Effector CD8-positive, alpha-beta T cell (primary cell): ENCODE data around the gene SPATA16.
"Not testable (repeated sequence)": the region's sequence is repeated elsewhere in the genome, so short reads cannot be mapped to it uniquely, and the experiment has no call there.

Source experiments
- DNase-seq: peaks from one replicate; lab custom pipeline; 2025; lab: John Stamatoyannopoulos, UW
- total RNA-seq, 4 experiments: gene quantifications; one replicate each; lab custom pipeline; 2026; lab: John Stamatoyannopoulos, UW

Gene SPATA16, protein sequence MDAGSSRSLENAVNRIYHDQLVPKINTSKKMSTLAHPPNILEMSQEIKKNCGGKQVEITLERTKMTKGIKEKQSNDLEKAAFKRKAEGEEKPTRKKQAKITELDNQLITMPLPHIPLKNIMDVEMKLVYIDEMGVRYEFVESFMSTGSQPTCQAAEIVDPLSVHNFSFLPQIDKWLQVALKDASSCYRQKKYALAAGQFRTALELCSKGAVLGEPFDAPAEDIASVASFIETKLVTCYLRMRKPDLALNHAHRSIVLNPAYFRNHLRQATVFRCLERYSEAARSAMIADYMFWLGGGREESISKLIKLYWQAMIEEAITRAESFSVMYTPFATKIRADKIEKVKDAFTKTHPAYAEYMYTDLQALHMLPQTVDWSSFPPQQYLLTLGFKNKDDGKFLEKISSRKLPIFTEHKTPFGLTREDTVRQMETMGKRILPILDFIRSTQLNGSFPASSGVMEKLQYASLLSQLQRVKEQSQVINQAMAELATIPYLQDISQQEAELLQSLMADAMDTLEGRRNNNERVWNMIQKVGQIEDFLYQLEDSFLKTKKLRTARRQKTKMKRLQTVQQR
- 0 reads per million in 4 experiments for total RNA-seq

DNA sequence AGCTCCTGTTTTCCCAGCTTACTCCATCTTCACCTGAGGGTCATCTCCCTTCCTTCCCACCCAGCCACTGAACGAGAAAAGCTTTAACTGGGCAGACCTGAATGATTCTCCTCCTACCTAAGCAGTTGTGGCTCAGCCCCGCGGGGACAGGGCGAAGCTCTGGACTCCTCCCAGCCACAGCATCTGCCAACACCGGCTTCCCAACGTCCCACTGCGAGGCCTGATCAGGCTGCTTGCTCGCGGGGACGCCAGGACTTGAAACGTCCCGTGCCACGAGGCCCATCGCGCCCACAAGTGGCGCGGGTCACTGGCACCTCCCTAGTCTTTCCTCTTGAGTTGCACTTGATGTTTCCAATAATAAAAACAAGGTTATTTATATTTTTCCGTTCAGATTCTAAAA, at the start of gene SPATA16:
Gene SPATA16, minus strand, starts transcription at position 250 of the 400 bp plus-strand sequence. CDS start 23,504 bp downstream, outside the sequence.
- no peak for DNase-seq

DNA sequence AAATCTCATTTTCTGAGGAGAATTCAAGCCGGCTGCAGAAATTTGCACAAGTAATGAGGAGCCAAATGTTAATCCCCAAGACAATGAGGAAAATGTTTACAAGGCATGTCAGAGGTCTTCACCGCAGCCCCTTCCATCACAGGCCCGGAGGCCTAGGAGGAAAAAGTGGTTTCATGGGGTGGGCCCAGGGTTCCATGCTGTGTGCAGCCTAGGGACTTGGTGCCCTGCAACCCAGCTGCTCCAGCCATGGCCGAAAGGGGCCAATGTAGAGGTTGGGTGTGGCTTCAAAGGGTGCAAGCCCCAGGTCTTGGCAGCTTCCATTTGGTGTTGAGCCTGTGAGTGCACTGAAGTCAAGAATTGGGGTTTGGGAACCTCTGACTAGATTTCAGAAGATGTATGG, 42.0 kb upstream of the SPATA16 start:
- not testable (repeated sequence) for DNase-seq

DNA sequence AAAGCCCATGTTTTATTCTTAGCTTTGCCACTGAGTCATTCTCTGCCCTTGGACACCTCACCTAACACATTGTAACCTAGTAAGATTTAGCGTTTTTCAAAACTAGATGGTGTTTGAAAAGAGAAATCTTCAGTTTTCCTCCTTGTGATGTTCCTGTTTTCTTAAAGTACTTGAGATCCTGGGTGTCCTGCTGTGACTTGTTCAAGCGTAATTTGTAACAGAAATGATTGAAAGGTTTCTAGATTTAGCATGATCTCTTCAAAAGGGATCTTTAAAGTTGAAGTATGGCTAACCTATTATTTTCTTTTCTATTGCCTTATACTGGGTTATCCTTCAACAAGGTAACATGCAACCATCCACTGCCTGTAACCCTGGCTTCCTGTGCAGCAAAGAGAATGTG, 32.6 kb upstream of the SPATA16 start:
- DNase-seq: no peak

DNA sequence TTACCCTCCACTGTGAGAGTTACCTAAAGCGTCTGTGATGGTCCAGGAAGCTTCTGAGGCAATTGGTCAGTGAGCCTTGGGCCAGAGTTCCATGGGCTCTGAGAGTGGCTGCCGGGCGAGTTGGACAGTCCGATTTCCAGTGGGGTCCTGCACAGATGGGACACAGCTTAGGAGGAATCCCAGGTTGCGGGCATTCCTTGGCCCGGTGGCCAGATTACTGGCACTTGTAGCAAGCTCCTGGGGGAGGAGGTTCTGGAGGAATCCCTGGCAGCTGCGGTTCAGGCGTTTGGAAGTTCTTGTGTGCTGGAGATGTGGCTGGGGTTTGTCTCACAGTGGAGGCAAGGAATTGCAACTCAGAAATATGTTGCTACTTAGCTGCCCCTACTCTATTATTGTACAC, 18.1 kb upstream of the SPATA16 start:
- not testable (repeated sequence) for DNase-seq

DNA sequence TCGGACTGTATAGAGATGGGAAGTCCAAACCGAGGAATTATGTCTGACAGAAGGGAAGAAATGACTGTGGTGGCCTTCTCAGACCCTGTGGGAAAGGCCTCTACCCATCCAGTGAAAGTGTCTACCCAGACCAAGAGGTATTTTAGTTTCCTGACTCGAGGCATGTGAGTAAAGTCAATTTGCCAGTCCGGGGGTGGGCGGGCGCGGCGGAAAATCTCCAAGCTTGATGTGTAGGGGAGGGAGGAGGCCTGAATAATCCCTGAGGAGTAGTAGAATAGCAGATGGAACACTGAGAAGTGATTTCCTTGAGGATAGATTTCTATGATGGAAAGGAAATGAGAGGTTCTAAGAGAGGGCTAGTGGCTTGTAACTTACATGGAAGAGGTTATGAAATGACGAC, 15.5 kb upstream of the SPATA16 start:
- DNase-seq: not testable (repeated sequence)

DNA sequence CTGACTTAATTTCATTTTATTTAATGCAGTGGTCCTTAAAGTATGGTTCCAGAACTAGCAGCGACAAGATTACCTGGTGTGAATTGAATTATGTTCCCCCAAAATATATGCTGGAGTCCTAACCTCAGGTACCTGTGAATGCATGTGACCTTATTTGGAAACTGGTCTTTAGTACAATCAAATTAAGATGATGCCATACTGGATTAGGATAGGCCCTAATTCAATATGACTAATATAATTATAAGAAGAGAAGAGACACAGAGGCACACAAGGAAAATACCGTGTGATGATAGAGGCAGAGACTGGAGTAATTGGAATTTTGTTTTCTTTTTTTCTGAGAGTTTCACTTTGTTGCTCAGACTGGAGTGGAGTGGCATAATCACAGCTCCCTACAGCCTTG, 12.6 kb upstream of the SPATA16 start:
- no peak for DNase-seq

DNA sequence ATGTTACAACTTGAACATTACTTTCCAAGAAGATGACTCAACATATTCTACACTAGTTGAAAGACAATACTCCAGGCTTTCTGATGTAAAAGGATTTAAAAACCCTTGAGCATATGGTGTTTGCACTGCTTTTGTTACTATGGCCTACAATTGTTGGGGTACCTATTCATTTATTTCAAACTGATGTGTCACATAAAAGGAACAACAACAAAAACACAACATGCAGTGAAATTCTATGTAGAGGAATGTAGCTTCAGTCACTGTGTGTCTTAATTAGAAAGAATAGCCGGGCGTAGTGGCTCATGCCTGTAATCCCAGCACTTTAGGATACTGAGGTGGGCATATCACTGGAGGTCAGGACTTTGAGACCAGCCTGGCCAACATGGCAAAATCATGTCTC, 1.6 kb downstream of the SPATA16 start:
- DNase-seq: no peak

DNA sequence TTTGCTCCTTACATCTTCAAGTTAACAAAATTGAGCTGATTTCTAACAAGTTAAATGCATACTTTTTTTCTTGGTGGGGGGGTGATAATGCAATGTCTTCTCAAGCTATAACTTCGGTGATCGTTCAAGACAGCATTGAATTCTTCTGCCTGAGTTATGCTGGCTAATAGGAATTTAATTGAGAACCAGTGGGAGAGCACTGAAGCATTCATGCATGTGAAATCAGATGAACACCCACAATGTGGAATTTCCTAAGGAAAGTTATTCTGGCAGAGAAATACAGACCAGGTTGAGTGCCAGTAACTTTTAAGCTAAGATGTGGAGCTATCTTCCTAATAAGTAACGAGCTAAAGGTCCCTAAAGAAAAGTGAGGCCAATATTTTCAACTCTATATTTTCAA, 3.0 kb downstream of the SPATA16 start:
- no peak for DNase-seq

DNA sequence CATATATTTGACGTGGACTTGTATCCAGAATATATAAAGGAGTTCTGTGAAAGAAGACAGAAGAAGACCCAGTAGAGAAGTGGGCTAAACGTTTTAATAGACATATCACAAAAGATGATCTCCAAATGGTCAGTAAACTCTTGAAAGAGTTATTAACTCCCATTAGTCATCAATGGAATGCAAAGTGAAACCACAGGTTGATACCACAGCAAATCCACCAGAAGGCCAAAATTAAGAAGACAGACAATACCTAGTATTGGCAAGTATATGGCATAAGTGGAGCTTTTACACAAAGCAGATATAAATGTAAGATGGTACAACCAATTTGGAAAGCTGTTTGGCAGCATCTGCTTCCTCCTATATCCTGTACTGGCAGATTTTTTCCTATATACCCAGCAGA, 6.0 kb downstream of the SPATA16 start:
- no peak for DNase-seq

DNA sequence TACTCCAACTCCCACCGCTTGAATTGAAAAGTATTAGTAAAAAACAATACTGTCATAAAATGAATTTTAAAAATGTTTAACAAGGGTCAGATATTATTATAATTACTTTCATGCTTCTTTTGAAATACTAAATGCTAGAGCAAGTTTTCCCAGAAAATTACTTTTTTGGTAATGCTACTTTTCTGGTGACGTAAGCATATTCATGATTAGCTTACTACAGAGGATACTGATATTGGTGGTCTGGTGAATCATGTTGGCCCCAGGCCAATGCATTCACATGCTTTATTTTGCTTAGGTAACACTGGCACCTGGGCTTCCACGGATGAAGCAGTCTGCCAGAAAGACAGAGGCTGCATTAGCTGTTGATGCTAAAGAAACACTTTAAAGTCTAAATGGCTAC, 12.4 kb downstream of the SPATA16 start:
- DNase-seq: no peak

DNA sequence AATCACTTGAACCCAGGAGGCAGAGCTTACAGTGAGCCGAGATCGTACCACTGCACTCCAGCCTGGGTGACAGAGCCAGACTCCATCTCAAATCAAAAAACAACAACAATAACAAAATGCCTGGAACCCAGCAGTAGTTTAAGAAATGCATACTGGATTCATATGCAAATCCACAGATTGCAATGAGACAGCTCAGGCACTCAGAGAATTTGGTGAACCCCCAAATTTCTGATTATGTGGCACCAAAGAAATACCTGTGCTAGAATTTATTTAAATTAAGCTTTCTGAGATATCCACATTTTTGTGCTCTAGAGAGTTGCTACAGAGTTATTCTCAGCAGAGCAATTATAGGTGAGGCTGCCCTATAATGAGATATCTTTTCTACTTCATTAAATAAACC, 29.7 kb downstream of the SPATA16 start:
- DNase-seq: no peak

DNA sequence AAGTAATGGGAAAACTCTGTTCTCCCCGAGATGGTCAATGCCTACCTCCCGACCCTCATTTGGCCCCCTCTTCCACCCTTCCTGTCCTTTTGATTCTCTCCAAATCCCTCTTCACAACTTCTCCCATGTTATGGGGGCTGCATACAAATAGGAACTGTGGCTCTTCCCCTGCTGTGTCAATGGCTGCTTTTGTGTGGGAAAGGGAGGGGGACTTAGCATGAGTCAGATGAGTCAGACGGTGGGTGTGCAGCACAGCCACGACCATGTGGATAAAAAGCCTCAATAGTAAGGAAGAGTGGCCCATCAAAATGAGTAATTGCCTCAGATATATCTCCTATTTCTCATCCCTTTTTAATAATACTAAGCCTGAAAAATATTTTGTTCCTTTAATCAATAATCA, 31.9 kb downstream of the SPATA16 start:
- DNase-seq: no peak

DNA sequence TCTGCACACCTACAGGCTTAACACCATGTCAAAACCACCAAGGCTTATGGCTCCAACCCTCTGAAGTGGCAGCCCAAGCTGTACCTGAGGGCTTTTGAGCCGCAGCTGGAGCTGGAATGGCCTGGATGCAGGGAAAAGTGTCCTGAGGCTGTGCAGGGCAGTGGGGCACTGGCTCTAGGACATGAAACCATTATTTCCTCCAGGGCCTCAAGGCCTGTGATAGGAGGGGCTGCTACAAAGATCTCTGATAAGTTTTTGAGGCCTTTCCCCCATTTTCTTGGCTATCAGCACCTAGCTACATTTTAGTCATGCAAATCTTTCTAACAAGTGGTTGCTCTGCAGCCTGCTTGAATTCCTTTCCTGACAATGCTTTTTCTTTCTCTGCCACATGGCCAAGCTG, 37.6 kb downstream of the SPATA16 start:
- no peak for DNase-seq

DNA sequence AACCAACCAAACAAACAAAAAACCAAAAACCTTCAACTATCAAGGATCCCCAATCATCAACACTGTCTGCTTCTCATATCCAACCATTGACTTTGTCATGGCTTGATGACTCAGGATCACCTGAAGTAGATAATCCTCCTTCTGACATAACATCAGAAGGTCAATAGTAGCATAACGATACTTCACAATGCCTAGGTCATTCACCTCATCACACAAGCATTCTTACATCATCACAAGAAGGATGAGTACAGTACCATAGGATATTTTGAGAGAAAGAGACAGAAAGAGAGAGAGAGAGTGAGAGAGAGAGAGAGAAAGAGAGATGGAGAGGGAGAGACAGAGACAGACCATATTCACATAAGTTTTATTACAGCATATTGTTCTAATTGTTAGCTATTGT, 42.1 kb downstream of the SPATA16 start:
- no peak for DNase-seq

DNA sequence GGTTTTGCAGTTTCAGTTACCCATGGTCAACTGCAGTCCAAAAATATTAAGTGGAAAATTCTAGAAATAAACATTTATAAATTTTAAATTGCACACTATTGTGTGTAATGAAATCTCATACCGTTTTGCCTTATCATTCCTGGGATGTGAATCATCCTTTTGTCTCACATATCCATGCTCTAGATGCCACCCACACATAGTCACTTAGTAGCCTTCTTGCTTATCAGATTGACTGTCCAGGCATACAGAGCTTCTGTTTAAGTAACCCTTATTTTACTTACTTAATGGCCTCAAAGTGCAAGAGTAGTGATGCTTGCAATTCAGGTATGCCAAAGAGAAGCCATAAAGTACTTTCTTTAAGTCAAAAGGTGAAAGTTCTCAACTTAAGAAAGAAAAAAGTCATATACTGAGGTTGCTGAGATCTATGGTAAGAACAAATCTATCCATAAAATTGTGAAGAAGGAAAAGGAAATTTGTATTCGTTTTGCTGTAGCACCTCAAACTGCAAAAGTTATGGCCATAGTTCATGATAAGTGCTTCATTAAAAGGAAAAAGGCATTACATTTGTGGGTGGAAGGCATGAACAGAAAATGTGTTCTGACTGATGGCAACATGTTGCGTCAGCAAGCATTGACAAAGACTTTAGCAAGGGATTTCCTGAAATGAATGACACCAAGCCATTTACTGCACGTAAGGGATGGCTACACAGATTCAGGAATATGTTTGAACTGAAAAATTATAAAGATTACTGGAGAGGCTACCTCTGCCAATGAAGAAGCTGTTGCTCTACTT, 43.8 kb downstream of the SPATA16 start:
- no peak for DNase-seq

DNA sequence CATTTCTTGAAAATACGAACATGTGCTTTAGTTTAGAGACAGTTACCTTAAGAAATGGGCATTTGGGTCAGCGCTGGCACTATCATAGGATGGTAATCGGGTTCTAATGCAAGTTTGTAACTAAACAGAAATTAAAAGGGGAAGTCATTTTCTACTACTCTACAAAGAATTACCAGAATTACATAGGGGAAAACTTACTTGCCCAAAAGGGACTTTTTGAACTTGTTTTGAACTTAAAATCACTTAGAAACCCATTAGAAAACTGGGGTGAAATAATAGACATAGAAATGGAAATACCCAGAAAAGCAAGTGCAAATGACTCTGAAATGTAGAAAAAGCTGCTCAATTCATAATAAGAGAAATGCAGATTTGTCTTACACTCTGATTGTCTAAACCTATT, 44.9 kb downstream of the SPATA16 start:
- DNase-seq: no peak

DNA sequence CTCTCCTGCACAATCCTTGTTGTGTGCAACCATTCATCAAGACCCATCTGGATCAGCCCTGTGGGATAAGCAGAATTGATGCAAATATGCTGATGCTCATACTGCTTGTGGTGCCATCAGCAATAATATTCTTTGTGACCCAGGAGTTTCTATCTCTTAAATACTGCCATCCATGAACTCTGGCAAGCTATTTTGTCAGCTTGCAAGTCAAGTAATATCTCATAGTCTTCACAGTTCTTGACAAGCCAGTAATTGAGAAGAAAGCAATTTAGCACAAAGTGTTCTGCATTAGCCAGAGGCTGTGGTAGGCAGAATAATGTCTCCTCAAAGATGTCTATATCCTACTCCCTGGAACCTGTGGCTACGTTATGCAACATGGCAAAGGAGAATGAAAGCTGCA, 49.0 kb downstream of the SPATA16 start:
- DNase-seq: no peak

DNA sequence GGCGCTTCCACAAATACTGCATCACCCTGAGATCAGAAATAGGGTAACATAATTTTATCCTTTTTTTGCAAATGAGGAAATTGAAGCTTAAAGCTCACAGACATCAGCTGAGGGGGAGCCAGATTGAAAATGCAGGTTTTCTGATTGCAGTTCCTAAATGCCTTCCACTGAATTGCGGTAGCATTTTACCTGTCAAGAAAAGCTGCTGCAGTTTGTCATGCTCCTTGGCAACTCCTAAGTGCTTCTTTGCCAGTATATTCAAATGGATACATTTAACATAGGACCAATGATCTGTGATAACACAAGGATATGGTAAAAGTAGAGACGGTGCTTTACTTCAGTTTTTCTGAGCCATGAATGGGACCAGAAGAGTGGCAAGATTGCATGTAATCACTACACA, 50.5 kb downstream of the SPATA16 start:
- DNase-seq: no peak

DNA sequence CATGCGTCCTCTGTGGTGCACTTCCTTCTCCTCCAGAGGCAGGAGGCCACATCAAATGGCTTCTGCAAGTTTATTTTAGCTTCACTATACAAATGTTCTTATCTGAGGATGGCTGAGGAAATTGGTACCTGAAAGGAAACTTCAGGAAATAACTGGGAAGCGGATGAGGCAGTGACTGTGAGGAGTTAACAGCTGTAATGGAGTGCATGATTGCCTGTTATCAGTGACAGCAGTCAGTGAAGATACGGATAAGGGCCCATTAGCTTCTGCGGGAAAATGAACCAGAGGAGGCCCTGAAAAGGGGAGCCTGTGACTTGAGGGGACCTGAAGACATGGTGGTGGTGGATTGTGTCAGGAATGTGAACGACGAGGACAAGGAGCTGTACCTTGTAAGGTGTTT, 51.8 kb downstream of the SPATA16 start:
- no peak for DNase-seq

DNA sequence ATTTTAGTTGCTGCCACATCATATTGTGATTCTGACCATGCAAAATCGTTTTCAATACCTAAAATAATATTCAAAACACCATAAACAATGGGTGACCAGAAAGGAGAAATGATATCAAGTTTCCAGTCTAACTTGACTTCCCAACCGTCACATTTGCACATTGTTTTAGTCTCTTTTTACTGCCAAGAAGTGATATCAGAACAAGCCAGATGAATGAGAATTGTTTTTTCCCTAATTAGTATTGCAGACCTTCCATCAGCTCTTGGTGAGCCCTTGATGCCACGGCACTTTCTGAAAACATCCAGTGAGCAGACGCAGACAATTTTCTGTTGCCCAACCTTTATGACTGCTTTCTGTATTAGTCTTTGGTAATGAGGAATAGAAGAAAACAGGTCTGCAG, 62.5 kb downstream of the SPATA16 start:
- DNase-seq: no peak

DNA sequence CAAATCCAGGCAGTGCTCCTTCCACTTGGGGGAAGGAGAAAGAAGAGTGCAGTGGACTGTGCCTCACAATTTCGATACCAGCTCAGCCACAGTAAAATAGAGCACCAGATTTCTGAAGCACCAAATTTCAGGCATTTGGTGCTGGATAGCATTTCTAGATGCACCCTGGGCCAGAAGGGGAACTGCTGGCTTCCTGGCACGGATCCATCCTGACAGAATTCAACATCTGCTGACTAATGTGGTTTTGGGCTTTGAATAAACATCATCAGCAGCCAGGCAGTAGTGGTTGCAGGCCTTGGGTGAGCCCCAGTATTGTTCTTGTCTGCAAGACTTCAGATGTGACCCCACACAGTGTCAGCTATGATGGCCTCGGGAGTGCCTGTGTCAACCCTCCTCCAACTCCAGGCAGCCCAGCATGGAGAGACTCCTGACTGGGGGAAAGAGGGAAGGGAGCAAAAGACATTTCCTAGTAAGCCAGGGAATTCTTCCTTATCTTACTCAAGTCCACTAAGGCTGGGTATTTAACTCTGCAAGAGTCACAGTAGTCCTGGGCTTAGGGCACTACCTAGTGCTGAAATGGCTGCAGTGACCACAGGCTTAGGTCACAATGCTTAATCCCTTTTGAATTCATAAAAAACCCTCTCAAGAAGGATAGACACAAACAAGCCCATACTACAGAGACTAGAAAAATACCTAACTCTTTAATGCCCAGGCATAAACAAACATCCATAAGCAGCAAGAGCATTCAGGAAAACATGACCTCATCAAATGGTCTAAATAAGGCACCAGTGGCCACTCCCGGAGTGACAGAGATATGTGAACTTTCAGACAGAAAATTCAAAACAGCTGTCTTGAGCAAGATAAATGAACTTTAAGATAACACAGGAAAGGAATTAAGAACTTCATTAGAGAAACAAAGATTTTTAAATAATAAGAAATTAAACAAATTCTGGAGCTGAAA, 74.7 kb downstream of the SPATA16 start:
- no peak for DNase-seq

DNA sequence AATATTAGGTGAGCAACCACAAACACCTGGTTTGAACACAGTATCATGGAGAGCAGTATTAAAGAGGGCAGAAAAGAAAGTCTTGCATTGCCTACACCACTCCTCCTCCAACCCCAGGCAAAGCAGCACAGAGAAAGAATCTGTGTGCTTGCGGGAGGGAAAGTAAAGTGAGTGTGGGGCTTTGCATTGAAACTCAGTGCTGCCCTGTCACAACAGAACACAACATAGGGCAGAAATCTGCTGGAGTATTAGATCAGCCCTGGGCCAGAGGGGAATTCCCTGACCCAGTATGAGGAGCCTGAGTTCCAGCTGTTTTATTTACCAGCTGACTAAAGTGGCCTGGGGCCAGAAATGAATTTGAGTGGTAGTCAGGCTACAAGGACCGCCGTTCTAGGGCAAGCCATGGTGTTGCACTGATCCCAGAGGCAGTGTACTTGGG, 75.5 kb downstream of the SPATA16 start:
- no peak for DNase-seq
